EL (cell line): ENCODE measurements around the gene FAM25C.
"Not testable (repeated sequence)": the region's sequence is repeated elsewhere in the genome, so short reads cannot be mapped to it uniquely, and the experiment has no call there.

Experiments
- DNase-seq: peaks from one replicate; pipeline ENCODE4 v3.0.0-alpha.2; 2016

Gene FAM25C

GRCh38 chr10:47947424-47947823 is 52.2 kb downstream of the FAM25C start:
- DNase-seq = not testable (repeated sequence)
